ENCODE data around the gene RHOG.
"Not testable (repeated sequence)": the region's sequence is repeated elsewhere in the genome, so short reads cannot be mapped to it uniquely, and the experiment has no call there.

RHOG gene
- 61.3 to 72.8 reads per million in 2 donors for total RNA-seq

DNA sequence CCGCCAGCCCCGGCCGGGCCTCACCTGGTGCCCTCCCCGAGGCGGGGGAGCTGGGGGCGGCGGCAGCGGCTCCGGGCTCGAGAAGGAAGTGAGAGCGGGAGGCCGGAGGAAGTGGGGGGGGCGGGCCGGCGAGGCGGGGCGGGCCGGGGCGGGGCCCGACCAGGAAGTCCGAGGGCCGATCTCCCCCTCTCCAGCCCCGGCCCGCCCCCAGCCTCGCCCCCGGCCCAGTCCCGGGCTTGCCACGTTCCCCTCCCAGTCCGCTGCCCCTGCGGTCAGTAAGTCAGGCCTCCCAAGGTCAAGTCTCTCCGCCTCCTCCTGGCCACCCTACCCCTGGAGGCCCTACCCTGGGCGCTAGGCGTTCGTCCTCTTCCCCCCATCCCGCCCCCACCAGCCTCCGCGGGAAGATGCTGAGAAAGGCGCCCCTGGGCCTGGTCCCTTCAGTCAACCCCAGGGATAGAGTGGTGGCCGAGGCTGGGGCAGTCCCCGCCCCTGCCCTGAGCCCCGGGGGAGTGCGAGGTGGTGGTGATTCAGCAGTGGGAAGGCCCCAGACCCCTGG, at the start of gene RHOG:
Gene RHOG, minus strand, starts transcription at position 90 of the 556 bp plus-strand sequence. CDS start 12,821 bp downstream, outside the sequence.
- peak; percentile 56 for DNase-seq

DNA sequence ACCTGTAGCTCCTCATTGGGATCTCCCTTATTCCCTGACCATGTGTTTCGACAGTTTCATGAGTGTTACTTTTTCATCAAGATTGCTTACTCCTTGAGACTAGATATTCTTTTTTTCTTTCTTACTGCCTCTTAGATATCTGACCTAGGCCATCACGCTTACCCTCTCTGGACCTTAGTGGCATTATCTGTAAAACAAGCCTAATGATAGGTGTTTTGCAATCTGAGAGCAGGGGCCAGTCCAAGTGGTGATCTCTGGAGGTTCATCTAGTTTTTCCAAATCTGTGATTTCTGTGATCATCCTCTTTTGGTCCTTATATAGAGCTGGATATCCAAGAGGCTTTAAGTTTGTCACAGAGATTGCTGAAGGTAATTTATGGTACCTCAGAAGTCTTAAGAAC, 49.3 kb upstream of the RHOG start:
- DNase-seq = no peak

DNA sequence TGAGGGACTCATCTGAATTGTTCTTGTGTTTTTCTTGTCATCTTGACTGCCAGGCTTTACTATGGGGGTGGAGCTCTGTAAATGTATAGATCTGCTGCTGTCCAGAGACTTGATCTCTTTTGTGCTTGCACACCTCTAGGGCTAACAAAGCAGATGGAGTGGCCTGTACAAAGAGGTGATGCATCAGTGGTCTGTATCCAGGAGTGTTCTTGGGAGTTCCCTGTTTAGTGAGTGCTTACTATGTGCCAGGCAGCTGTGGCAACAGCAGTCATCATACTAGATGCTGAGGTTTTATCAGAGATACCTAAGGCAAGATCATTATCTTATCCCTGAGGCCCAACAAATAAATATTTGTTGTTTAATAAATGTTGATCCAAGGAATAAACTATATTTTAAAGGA, 48.1 kb upstream of the RHOG start:
- DNase-seq = no peak

DNA sequence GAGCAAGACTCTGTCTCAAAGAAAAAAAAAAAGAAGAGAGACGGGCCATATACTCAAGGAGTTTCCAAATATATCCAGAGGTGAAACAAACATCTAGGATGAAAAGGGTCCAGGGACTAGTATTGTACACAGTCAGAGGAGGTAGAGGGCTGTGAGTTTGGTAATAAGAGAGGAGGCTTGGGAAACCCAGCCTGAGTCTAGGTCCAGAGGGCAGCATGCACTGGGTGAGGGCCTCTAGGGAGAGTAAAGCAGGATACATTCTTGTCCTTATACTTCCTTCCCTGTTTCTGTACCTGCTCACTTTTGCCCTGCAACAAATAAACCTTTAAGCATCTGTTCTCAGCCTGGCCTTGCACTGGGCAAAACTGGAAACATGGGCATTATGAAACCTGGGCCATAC, 46.2 kb upstream of the RHOG start:
- DNase-seq = no peak

DNA sequence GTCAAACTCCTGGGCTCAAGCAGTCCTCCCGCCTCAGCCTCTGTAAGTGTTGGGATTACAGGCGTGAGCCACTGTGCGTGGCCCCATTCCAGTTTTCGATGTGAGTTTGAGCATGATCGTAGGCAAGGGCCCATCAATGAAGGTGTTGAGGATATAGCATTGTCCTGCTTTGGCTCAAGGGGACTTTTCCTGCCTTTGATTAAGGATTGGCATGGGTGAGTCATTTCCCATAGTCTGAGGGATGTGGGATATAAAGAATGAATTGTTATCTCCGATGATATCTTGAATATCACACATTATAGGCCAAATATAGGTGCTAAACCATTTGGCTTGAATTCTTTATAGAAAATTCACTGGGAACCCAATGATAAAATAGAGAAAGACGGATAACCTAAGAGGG, 45.1 kb upstream of the RHOG start:
- no peak for DNase-seq

DNA sequence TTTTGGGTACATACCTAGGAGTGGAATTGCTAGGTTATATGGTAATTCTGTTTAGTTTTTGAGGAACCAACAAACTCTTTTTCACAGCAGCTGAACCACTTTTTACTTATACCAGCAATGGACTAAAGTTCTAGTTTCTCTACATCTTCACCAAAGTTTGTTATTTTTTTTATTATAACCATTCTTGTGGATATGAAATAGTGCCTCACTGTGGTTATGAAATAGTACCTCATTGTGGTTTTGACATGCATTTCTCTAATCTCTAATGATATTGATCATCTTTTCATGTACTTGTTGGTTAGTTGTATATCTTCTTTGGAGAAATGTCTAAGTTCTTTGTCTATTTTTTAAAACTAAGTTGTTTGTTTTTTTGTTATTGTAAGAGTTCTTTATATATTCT, 41.9 kb upstream of the RHOG start:
- no peak for DNase-seq

DNA sequence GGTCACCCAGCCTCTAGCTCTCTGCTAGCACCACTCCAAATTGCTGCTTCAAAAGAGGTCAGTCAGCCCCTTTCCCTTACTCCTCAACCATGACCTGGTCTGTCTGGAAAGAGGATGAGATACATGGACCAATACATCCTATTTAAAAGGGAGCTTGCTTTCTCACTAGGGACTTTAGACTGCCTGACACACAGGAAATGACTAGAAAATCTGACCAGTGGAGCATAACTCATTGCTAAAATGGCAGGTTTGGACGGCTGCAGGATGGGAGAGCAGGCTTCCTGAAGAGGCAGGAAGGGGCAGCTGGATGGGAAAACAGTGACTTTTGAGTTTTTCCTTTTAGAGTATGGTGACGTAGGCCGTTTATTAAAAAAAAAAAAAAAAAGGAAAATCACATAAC, 40.0 kb upstream of the RHOG start:
- DNase-seq = no peak

DNA sequence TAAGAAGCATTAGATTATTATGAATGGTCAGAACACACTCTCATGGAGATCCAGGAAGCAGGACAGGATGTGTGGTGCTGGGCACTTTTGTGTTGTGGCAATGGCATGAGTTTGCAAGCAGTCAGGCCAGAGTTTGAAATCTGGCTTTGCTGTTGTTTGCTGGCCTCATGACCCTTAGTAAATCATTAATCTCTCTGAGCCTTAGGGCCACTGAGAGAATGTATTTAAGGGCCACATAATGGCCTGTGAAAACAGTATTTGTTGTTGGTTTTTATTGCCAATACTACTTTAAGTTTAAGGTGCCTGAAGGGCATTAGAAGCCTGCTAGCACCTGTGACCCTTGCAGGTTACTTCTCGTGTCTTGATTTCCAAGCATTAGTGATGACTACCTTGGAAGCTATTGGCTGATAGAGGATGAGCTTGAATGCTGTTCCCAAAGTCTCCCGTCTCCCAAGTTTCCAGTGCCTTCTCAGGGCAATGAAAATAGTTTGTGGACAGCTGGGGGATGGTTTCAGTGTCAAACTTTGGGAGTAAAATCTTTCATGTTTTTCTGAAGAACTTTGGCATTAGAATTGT, 39.3 kb upstream of the RHOG start:
- DNase-seq = no peak

DNA sequence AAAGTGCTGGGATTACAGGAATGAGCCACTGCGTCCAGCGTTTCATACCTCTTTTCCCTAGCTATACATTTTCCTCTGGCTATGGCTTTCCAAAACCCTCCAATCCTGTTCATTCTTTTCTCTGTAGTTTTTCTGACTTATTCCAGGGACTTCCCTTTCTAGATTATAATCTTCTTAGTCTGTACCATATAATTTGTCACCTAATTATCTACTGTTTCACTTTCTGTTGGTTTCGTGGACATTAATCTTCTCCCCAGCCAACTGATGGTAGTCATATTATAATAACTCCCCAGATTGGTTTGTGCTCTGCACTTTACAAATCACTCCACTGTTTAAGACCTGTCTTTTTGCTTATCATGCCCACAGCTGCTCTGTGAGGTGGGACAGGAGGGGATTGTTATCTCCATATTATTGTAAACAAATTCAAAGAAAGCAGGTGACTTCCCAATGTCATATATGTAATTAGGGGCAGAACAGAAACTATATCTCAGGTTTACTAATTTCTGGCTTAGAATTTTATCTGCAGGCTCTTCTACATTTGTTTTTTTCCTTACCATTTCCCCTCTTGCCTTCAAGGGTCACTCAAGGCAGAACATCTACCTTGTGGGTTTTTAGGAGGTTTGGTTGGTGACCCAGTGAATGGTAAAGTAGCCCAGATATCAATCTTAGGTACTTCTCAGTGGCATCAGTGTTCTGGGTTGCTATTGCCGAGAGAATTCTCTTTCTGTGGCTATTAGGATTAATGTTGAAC, 38.6 kb upstream of the RHOG start:
- no peak for DNase-seq

DNA sequence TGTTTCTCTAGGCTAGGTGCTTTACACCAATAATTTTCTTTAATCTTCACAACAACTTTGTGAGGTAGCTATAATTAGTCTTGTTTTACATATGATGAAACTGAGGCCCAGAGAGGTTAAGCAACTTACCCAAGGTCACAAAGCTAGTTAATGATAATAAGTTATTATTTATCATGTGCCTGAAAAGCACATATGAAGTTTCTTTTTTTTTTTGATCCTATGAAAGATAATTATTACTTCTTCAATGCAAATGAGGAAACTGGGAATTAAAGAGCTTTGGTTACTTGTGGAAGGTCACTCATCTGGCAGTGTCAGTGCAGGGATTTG, 37.5 kb upstream of the RHOG start:
- no peak for DNase-seq

DNA sequence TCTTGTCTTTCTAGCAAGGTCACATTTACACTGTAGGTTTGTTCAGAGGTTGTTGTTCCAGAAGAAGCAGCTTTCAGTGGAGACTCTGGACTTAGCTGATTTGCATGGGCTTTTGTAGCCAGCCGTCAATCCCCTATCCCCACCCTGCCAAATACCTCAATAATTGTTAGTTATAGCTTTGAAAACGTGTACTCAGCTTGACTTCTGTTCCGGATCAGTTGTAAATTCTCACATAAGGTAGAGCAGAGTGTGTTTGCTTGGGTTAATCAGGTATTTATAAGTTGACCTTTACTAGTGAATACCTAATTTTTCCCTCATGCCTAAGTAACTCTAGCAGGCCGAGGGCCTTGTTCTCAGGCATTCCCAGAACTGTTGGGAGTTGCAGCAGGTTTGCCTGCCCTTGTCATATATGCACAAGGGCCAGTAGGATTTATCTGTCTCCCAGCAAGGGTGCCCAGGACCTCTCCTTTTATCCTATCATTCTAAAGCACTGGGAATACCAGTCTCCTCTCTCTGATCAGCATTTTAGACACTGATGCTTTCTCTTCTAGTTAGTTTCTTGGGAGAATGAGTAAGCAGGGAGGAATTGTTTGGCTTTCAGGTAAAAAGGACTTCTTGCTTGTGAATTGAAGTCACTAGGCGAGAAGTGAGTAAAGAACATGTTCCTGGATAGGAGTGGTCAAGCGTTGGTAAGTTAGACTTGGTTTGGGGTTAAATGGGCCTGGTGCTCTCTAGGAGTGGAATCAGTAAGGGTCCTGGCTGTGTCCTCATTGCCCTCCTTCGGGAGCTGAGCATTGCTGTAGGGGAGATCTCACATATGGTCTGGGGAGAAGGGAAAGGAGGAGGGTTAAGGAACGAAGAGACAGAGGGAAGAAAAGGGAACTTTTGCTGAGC, 36.9 kb upstream of the RHOG start:
- no peak for DNase-seq

DNA sequence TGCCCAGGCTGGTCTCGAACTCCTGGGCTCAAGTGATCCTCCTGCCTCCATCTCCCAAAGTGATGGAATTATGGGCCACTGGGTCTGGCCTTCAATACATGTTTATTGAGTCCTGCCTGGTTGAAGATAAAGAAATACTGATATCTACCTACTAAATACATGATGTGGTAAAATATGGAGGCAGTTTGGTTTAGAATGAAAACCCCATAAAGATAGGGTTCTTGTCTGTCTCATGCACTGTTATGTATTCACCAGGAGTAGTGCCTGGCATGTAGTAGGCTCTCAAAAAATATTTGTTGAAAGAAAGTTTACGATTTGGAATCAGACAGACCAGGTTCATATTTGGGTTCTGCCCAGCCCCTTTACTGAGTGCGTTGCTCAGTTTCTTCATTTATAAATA, 35.9 kb upstream of the RHOG start:
- no peak for DNase-seq

DNA sequence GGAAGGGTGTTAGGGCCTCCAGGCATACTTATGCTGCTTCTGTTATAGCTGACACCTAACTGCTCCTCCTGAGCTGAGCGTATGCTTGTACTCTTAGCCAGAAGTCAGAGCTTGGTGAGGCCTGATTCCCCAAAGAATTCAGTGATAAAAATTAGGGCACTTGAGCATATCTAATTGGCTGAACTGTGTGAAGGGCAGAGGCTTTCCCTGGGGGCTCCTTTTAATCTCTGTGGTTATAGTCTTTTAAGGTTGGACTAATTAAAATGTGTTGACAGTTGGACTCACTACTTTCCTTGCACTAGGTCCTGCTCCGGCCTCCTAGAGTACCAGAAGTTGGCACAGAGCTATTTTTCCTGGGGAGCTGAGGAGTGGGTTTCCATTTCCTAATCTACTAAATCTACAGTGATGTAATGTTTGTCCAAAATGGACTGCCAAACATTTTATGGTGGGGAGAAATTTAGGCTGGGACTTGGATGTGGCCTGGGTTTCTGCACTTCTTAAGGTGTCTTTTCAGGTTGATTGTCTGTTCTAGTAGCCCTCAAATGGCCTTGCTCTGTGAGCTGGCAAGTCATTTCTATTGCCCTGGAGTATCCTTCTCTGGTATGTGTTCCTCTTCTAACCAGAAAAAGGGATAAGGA, 33.1 kb upstream of the RHOG start:
- no peak for DNase-seq

DNA sequence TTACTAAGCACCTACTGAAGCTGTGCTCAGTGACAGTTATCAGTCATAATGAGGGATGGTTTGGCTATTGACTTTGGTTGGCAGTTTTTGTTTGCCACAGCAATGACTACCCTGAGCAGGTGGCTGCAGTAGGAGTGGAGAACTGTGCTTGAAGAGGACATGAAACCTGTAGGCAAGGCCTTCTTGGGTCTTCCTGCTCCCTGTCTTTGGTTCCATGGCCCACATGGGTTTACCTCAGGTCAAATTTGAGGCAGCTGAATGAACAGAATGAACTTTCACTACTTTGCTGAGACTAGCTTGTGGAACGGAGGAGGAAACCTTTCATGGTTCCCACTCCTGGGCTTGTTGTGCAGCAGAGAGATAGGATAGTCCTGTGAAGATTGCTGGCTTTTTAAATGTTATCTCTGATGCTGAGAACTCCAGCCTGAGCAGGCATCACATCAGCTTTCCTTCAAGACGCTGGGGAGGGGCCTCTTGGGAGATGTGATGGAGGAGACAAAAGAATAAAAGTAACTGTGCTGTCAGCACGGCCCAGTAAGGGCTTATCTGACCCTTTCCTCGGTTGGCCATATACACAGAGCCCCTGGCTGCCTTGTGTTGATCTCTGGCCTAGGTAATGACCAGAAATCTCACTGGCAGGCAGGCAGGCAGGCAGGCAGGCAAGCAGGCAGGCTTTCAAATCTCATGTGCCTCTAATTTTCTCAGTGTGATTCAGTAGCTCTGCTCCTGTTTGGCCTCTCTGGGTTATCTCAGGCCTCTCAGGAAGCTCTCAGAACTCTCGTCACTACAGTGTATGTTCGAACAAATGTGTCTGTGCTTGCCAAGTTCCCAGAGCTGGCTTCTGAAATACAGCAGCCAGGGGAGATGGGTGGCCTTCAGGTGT, 26.7 kb upstream of the RHOG start:
- DNase-seq = no peak

DNA sequence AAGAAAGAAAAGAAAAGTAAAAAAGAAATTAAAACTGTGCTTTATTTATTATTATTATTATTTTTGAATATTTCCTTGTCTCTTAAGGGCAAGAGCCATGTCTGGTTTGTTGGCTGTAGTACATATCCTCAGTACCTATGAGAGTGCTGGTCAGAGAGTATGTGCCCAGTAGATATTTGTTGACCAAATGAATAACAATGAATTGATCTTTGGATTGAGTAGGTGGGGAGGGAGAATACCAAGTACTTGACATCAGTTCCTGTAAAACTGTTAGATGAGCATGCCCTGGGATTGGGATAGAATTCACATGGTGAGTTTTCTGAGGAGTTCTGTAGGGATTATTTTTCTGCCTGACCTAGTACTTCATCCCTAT, 26.1 kb upstream of the RHOG start:
- no peak for DNase-seq

DNA sequence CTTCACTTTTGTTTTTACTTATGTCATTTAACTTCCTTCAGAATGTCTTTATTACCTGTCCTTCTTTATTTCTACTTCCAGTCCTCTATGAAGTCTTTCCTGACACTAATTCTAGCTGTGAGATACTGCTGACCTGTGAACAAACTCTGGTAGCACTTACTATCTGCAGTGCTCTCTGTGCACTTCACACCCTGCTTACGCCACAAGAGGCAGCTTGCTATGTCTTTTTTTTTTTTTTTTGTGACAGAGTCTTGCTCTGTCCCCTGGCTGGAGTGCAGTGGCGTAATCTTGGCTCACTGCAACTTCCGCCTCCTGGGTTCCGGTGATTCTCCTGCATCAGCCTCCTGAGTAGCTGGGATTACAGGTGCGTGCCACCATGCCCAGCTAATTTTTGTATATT, 25.4 kb upstream of the RHOG start:
- no peak for DNase-seq

DNA sequence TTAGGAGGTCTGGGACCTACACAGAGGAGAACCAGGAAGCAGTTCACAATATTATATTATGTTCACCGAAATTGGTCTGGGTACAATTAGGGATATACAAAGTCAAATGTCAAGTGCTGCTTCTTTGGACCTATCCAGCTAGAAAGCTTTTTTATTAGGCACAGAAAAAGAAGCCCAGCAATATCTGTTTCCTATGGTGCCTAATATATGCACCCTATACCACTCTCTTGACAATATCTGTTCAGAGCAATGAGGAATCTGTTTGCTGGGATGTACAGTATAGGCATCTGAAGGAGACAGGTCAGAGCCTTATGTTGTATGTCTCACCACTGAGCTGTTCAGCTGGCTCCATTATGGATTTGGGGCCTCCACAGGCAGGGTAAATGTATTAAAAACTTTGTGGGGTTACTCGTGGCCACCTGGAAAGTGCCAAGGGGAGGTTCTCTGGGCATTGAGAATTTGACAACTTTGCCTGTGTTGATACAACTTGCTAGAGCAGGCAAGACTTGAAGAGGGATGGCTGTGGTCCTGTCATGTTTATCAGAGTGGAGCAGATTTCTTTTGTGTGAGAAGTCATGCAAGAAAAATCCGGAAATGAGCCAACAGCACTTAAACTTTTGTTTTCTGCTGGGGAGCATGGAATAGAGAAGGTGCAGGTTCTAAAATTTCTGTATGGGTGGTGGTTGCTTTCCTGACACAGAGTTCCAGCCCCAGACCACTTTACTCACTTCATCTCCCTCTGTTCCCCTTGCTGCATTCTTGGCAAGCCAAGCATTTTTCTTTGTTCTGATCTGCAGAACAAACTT, 24.8 kb upstream of the RHOG start:
- DNase-seq = no peak

DNA sequence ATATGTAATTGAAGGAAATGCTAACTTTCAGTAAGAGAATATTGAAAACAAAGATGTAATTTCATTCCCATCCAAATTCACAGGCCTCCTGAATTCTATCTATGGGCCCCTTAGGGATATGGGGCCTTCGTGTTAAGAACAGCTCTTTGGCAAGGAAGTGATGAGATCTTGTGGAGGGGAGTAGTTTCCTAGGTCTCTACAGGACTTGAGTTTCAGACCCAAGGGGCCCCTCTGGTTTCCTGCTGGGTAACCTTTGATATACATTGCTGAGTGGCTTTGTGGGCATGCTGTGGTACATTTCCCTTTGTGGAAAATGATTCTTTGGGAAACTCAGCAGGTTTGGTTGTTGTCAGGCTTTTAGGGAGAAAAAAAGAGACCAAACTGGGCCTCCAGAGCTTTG, 20.9 kb upstream of the RHOG start:
- DNase-seq = no peak

DNA sequence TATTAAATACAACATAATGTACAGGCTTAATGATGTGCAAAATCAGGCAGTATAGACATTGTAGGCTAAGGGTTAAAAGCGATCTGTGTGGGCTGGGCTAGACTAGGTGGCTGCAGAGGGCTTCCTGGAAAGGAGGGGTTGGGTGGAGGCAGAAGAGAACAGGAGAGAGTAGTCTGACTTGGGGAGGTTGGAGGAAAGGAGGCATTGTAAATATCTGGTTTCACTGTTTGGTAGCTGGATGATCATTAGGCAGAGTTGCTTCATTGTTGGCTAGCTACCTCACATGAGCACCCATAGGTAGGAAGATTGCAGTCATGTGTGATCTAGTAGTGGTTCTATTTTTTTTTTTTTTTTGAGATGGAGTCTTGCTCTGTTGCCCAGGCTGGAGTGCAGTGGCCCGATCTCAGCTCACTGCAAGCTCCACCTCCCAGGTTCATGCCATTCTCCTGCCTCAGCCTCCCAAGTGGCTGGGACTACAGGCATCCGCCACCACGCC, 20.2 kb upstream of the RHOG start:
- not testable (repeated sequence) for DNase-seq

DNA sequence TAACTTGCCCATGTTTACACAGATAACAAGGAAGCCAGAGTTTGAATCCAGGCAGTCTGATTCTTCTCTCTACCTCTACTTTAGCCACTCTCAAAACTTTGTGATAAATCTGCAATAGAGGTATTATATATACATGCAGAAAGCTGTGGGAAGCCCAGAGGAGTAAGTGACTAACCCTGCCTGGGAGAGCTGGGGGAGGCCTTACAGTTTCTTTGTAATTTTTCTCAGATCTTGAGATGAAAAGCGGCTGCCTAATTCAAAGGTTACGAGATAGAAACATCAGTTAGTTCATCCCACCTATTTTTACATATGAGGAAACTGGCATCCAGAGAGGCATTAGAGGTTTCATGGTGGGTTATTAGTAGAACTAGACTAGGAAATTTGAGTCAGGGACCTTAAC, 19.6 kb upstream of the RHOG start:
- no peak for DNase-seq

DNA sequence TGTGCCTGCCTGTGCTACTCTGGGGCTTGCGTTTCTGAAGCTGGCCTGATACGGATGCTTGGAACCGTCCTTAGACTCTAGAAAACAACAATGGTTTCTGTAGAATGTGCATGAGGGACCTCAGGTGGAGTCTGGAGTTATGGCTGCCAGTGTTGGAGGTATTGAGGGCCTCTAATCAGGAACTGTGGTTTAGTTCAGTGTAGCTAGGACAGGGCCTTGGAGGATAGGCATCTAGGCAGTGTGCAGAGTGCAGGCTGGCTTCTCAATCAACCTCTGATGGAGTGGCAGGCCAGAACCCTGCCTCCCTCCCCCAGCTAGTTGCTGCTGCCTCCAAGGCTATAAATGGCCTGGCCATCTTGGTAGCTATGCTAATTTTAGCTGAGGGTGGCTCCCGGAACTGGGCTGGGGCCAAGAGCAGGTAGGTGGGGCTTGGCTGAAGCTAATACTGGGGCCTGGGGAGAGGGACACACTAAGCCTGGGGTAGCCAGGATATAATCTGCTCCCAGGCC, 18.7 kb upstream of the RHOG start:
- no peak for DNase-seq
